GM19397 (cell line): Measurements from ENCODE around the gene C1orf50.
A peak's percentile ranks its signal among the peaks of the same experiment; 100 is the strongest.
"Not testable (repeated sequence)": the region's sequence is repeated elsewhere in the genome, so short reads cannot be mapped to it uniquely, and the experiment has no call there.

Source experiments
- ATAC-seq: cut with Tn5 transposase; IDR thresholded peaks from one replicate; pipeline ENCODE4 v1.9.1; 2021; ENCODE audit warnings: mild to moderate bottlenecking, moderate library complexity; ENCODE audit not compliant: unreplicated experiment

C1orf50 gene

DNA sequence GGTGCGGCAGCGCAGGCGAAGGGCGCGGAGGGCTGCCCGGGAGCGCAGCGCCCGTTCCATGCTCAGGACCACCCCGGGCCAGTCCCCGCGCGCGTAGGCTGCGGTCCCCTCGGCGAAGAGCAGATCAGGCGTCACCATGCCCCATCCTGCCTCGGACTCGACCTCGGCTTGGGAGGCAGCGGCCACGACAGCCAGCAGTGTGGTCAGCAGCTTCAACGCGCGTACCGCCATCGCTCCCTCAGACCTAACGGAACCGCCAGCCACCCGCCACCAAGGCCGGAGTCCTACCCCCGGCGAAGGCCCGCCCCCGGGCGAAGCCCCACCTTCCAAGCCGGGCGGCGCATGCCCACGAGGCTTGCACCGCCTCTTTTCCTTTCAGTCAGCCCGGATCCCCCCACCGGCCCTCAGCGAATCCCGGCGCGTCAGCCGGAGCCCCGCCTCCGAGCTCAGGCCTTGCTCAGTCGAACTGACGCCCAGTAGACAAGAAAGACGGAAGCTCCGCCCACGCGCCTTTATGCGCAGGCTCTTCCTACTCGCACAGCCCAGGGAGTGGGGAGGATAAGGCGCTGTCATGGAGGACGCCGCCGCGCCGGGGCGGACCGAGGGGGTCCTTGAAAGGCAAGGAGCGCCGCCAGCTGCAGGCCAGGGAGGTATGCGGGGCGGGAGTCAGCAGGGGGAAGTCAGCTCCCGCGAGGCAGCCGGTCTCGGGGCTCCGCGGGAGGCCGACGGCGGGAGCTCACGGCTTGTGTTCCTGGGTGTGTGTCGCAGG, at the start of gene C1orf50, which contains the start of gene P3H1:
Gene C1orf50, plus strand, starts transcription at position 509 of the 769 bp plus-strand sequence. Its CDS starts 63 bp downstream, at position 572.
Gene P3H1, minus strand, starts transcription at position 288 of the 769 bp plus-strand sequence. Its CDS starts 57 bp downstream, at position 231.
- peak; percentile 88 for ATAC-seq

DNA sequence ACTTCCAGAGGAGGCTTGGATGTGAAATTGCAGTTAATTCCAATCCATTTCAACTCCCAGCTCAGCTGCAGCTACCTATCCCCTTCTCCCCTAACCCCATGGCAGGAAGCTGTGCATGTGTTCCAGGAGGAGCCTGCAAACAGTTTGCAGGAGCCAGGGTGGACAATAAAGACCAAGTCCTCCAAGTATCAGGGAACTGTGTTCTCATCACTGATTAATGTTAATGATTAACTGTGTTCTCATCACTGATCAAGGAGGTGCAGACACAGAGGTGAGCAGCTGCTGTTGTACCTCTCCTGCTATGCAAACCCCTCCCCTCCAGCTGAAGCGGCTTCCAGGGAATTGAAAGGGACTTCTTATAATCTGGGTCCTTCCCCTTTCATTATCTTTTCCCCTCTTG, 46.2 kb upstream of the C1orf50 start:
- no peak for ATAC-seq

DNA sequence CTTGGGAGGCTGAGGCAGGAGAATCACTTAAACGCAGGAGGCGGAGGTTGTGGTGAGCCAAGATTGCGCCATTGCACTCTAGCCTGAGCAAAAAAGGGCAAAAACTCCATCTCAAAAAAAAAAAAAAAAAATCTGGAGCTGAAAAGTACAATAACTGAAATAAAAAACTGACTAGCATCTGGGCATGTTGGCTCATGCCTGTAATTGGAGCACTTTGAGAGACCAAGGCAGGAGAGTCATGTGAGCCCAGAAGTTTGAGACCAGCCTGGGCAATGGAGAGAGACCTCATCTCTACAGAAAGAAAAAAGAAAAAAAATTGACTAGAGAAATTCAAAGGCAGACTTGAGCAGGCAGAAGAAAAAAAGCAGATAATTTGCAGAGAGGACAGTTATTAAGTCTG, 45.1 kb upstream of the C1orf50 start:
- no peak for ATAC-seq

DNA sequence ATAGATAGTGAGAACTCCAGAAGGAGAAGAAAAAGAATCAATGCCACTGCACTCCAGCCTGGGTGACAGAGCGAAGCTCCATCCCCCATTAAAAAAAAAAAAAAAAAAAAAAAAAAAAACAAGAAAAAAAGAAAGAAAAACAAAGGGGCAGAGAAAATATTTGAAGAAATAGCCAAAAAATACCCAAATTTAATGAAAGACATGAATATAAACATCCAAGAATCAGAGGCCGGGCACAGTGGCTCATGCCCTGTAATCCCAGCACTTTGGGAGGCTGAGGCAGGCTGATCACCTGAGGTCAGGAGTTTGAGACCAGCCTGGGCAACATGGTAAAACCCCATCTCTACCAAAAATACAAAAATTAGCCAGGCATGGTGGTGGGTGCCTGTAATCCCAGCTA, 44.6 kb upstream of the C1orf50 start:
- not testable (repeated sequence) for ATAC-seq

DNA sequence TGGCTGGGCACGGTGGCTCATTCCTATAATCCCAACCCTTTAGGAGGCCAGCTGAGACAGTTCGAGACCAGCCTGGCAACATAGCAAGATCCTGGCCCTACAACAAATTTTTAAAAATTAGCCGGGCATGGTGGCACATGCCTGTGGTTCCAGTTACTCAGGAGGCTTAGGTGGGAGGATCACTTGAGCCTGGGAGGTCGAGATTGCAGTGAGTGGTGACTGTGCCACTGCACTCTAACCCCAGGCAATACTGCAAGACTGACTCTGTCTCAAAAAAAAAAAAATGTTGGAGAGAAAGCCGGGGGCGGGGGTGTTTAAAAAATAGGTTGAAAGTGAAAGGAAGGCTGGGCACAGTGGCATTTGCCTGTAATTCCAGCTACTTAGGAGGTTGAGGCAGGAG, 43.5 kb upstream of the C1orf50 start:
- no peak for ATAC-seq

DNA sequence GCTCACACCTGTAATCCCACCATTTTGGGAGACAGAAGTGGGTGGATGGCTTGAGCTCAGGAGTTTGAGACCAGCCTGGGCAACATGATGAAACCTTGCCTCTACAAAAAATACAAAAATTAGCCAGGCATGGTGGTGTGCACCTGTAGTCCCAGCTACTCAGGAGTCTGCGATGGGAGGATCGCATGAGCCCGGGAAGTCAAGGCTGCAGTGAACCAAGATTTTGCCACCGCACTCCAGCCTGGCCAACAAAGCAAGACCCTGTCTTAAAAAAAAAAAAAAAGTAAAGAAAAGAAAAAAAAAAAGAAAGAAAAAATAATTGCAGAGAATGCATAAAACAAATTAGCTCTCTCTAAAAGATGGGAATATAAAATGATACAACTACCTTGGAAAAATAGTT, 41.2 kb upstream of the C1orf50 start:
- ATAC-seq = not testable (repeated sequence)

DNA sequence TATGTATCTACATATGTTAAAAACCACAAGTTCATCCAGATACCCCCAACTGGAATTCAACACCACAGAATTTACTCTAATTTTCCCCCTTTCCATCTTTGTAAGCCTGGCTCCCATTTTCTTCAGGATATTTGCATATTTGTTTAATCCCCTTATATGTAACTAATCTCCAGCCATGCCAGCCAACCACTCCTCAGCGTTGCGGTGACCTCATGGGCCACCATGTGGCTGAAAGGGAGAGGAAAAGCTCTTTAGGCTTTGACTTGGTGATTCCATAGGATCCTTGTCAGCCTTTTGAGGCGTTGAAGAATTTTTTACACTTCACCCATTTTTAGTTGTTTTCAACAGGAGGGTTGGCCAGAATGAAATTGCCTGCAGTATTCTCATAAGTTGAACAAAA, 37.0 kb upstream of the C1orf50 start:
- ATAC-seq = no peak

DNA sequence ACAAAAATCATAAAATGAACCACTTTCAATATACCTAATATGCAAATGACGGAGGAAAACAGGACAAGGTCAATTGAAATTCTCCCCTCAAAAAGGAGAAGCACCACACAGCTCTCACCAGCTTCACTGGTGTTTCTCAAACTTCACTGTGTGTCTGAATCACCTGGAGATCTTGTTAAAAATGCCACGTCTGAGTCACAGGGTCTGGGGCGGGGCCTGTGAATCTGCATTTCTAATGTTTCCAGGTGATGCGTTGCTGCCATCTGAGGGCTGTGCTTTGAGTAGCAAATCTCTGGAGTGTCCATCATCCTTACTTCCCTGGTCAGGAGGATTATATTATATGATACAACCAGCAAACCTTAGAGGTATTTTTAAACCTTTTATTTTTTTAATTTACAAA, 36.1 kb upstream of the C1orf50 start:
- ATAC-seq = no peak

DNA sequence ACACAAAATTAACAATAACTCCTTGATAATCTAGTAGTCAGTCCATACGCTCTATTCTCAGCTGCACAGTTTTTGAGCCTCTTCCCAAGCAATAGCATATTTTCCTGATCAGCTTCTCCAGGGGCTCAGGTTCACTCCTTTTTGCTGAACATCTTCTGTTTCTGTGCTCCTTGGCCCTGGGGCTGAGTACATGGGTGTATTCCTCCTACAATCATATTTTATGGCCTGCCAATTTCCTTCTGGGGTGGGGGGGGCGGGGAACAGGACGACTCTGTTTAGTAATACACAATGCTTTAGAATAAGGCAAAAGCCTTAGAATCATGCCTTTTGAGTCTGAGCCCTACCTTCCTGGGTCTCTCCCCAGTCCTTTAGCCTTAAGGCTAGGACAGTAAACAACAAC, 35.5 kb upstream of the C1orf50 start:
- ATAC-seq = no peak

DNA sequence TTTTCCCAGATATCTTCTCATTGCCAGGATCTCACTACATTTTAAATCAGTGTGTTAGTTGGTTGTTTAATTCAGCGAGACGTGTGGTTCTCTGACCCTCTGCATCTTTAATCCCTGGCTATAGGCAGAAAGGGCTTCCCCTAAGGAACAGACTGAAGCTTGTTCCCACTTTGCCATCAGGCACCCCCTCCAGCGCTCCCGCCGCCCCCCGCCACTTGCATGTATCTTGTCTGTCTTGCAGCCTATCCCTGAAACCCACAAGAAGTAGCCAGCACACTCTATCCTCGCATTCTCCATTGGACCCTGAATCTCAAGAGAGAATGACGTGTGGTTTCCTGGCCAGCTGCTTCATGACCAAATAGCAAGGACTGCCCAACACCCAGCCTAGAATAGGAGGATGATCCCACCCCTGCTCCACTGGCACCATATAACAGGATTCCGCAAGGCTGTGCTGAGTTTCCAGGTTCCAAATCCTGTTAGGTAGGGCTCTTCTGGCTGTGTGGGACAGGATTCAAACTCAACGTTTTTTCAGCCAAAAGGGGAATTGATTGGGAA, 34.8 kb upstream of the C1orf50 start:
- no peak for ATAC-seq

DNA sequence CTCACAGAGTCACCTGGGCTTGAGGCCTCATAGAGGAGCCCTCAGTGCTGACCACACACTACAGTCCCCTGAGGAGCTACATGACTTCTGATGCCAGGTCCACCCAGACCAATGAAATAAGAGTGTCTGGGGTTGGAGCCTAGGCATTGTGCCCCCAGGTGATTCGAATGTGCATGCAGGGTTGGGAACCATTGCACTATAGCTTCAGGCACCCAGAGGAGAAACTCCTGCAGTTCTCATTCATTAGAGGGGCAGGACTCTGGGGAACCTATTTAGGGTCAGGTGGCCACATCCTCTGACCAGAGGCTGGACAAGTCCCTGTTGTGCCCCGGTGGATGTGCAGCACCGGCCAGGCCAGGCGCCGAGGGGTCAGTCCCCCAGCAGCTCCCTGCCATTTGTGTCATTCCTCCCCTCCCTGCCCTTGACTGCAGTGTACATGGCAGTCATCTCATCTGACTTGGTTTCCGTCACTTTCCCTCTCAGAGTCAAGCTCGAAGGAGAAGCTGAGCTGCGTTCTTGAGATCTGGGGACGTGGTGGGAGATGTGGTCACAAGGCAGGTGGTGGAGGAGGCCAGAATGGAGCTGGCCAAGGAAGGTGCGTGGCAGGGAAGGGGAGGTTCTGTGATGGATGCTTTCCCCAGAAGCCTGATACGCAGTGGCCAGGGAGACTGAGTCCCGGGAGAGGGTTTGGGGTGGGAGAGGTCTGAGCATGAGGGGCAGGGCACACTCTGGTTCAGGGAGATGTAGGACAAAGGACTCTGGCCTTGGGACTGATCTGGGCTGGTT, 33.4 kb upstream of the C1orf50 start:
- ATAC-seq = no peak

DNA sequence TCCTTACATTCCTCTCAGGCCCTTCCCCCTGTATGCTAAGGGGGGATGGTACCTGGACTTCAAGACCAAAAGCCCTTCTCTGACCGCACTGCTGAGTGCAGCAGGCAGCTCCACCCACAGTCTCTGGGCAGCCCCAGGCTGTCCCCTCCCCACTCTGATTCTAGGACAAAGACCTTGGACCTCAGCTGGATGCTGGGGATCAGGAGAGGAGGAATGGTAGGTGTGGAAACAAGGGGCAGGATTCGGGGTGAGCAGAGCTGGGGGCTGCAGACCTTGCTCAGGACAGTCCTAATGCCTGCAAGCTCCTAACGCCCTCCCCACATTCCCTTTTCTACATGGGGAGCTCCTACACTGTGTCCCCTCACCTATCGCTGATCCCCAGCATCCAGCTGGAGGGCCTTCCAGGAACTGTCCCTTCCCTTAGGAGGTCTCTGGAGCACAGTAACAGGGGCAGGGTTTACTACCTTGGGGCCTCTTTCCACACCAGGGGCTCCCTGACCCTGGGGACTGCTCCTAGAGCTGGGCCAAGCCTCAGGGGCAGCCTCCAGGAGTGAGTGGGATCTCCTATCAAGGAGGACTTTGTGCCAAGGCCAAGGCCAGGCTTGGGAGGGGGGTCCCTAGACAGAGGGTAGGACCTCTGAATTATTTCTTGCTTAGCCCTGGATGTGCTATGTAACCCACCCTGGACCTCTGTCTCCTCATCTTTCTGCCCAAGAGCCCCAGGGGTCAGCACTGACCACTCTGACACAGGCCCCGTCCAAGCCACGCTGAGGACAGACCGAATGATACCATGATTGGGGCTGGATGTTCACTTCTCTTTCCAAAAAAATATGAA, 32.6 kb upstream of the C1orf50 start:
- ATAC-seq = no peak

DNA sequence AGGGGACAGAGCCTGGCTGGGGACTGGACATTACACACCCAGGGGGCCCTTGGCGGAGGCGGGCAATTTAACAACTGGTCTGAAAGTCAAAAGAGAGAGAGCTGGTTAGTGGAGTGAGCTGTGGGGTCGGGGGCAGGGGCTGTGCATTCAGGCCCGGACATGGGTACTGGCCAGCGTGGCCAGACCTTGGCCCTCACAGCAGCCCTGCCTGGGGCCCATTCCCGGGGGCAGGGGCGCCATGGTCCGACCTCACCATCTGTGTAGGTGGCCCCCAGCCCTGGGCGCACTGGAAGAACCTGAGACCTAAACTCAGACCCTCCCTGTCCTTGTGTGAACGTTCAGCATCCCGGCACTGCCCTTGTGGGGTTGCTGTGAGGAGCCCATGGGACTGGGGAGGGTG, 32.0 kb upstream of the C1orf50 start:
- no peak for ATAC-seq

DNA sequence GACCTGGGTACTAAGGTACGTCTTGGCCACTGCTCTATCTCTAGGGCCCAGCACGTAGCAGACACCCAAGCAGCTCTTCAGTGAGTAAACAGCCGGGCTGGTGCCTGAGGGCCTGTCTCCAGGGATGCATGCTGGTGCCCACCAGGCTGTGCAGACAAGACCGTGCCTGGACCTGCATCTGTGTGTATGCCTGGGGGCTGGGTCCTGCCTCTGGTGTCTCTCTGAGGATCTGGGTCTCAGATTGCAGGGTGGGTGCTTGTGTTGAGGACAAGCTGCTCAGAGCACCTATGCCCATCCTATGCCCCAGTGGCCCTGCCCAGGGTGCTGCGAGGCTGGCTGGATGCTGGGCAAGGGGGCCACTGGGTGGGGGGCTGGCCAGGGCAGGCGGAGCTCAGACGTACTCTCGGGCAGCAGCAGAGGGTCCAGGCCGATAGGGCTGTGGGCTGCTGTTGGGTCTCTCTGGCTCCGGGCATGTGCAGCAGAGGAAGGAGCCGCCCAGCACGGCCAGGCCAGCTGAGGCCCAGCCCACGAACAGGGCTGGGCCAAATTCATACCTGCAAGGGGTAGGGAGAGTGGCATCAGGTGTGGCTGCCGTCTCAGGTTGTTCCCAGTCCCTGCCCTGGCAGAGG, 31.5 kb upstream of the C1orf50 start:
- no peak for ATAC-seq

DNA sequence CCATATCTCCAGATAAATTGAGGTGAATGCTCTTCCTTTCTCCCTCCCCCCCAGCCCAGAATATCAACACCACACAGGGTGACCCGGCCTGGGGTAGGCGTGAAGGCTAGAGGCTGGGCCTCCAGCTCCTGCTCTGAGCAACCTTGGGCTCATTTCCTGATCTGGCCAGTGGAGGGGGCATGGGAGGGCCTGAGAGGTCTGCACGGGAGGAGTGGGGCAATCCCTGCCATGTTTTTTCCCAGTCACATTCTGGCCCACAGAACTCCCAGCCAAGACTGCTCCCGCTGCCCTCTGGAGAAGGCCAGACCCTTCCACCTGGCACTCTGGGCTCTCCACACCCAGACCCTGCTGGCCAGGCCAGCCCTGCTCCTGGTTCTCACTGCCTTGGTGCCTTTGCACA, 30.9 kb upstream of the C1orf50 start:
- no peak for ATAC-seq

DNA sequence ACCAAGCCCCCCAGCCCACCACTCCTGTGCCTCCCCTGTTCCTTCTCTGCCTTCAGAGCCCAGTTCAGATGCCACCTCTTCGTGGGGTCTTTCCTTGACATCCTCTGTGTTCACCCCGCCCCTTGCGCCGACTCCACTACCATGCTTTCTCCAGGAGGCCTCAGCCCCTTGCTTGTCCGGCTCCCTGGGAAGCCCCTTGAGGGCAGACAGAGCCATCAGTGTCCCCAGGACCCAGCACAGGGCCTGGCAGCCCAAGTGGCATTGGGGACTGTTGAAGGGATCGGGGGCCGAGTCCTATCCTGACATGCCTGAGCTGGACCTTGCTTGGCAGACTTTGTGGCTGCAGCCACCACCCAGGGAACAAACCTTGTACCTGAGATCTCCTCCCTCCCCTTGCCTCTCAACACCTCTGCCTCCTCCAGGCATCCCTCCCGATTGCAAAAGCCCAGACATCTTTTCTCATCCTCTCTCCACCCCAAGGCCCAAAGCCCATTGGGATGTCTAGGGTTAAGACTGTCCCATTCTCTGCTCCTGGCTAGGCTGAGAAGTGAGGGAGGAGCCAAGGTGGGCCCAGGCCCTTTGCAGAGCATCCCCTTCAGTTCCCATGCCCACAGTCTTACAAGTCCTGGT, 30.4 kb upstream of the C1orf50 start:
- no peak for ATAC-seq

DNA sequence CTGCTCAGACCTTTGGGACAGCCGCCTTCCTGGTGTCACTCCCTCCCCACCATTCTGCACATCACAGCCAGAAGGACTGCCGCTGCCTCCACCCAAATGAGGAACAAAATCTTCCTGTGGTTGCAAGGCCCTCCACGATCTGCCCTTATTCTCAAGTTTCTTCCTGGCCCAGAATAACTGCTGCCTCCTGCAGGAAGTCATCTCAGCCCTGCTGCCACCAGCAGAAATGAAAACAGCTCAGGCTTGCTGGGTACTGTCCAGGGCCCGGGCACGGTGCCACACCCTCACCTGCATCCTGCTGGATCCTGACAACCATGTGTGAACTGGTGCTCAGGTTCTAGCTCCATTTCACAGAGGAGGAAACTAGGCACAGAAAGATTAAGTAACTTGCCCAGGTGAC, 29.8 kb upstream of the C1orf50 start:
- no peak for ATAC-seq

DNA sequence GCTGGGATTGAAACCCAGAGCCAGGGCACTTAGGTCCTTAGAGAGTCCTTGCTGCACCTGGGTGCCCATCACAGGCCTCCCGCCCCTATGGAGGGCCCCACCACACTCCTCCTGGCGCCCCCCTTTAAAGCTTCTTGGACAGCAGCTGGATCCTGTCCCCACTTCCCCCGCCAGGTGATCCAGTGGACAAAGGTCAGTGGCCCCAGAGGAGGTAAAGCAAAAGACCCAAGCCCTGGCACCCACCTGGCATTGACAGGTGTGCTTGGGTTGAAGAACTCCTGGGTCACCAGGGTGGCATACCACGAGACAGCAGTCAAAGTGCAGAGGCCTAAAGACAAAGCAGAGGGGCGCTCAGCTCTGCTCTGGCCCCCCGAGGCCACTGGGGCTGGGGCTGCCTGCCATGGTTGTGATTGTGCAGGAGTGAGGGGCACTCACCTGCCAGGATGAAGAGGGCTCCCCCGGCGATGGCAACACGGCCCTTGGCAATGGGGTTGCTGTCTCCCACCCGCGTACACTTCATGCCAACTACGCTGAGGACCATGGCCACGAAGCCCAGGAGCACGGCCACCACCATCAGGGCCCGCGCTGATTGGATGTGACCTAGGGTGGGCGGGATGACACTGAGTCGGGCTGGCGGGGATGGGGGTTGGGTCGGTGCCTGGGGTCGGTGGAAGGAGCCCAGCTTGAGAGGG, 28.9 kb upstream of the C1orf50 start:
- ATAC-seq = no peak

DNA sequence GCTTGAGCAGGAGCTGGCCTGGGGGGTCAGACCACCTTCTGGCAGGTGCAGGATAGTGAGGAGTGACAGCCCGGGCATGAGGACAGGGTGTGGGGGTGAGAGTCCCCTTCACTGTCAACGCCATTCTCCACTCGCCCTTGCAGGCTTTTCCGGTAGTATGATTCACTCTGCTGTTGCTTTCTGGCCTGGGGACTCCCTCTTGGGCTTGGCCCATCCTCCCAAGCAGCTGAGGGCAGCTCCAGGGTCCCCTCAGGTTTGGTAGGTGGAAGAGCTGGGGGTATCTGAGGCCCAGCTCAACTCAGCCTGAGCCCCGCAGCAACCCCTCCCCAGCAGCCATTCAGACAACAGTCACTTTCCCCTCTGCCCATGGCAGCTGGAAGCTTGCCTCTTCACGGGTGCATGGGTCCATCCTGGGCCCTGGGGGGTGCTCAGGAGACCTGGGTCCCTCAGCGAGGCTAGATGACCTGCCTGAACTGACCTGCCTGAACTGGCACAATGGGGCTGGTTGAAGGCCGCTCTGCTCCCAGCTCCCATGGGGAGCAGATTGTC, 28.3 kb upstream of the C1orf50 start:
- ATAC-seq = no peak
